WERI-Rb-1 (cell line): ENCODE data around the gene NEIL3.

ENCODE experiments used
- DNase-seq: peaks from one replicate; pipeline ENCODE4 v3.0.0-alpha.2; 2020
- H3K27ac ChIP-seq: fragments of 250-450 bp; sonication (Bioruptor Pico); 2 replicates; pipeline ENCODE4 v1.5.1; 2020; ENCODE audit warnings: mild to moderate bottlenecking, moderate library complexity
- H3K27me3 ChIP-seq: fragments of 250-450 bp; sonication (Bioruptor Pico); 2 replicates; pipeline ENCODE4 v1.5.1; 2021; ENCODE audit warnings: mild to moderate bottlenecking, low read depth, moderate library complexity; ENCODE audit not compliant: insufficient read depth, severe bottlenecking
- H3K36me3 ChIP-seq: fragments of 250-450 bp; sonication (Bioruptor Pico); 2 replicates; pipeline ENCODE4 v1.5.1; 2020; ENCODE audit warnings: mild to moderate bottlenecking, moderate library complexity
- H3K4me3 ChIP-seq: 2 replicates; pipeline ENCODE4 v1.5.1; 2011; ENCODE audit warnings: low read depth, mild to moderate bottlenecking, control low read depth, low read length
- H3K9me3 ChIP-seq: fragments of 250-450 bp; sonication (Bioruptor Pico); 2 replicates; pipeline ENCODE4 v1.5.1; 2021; ENCODE audit warnings: mild to moderate bottlenecking, moderate library complexity; ENCODE audit not compliant: severe bottlenecking
- CTCF ChIP-seq: IDR thresholded peaks from 2 replicates; pipeline ENCODE4 v1.5.1; 2011; ENCODE audit warnings: low read depth, mild to moderate bottlenecking, control low read depth, inconsistent platforms, low read length

Gene NEIL3

DNA sequence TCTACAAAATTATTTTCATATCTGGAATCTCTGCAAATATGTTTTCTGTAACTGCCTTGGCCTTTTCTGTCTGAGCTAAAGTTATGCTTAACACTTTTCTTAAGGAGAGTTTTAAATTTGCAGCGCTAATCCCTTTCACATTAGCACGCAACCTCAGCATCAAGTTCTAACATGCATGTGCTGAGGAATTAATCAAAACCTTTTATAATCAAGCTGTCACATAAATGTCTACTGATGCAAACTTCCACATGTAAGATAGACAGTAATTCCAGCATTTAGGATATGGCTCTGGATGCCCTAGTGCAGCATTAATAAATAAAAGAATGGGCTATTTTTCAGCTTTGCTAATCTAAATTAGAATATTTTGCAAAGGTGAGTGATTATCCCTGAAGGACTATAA, 17.5 kb upstream of the NEIL3 start:
- no peaks in the 10 kb centered on the region for H3K36me3 ChIP-seq
- no peaks in the 10 kb centered on the region for H3K27me3 ChIP-seq
- H3K9me3 ChIP-seq, result no peaks in the 10 kb centered on the region
- H3K27ac ChIP-seq, result no peak overlapping the region
- no peak overlapping the region for H3K4me3 ChIP-seq
- DNase-seq, result no peak
- TF ChIP-seq CTCF, result no peak

DNA sequence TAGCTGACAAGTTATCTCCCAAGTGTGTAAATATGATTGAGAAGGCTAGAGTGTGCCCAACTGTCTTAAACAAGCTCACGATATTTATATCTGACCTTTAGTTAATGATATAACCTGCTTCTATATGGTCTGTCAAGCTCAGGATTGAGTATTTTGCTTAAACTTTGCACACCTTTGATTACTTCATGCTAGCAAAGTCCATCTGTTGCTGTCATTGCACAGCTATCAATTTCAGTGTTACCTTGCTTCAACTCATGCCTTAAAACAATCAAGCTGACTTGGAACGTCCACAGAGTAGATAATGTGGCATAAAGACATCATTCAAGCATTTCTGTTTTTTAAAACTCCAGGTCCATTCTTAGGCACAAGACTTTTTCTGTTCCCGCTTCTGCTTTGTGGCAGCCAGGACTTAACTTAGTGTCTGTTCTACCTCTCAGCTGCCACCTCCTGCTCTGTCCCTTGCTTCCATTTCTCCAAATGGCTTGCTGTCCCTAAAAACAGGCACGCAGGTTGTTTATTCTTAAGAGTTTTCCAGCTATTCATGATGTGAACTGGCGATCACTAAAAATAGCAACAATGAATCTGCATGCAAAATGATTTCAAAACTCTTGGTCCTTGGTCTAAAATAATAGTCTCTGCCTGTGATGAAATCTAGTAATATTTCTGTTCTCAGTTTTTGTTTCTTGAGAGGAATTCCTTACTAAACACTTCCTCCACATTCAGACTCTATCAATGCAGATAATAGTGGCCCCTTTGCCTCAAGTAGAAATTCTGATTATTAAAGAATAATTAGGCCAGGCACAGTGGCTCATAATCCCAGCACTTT, 16.3 kb upstream of the NEIL3 start:
- no peak overlapping the region for H3K4me3 ChIP-seq
- no peaks in the 10 kb centered on the region for H3K36me3 ChIP-seq
- no peak overlapping the region for H3K27ac ChIP-seq
- DNase-seq, result no peak
- peaks cover 8% of the 10 kb centered on the region for H3K9me3 ChIP-seq
- H3K27me3 ChIP-seq, result no peaks in the 10 kb centered on the region
- no peak for TF ChIP-seq CTCF

DNA sequence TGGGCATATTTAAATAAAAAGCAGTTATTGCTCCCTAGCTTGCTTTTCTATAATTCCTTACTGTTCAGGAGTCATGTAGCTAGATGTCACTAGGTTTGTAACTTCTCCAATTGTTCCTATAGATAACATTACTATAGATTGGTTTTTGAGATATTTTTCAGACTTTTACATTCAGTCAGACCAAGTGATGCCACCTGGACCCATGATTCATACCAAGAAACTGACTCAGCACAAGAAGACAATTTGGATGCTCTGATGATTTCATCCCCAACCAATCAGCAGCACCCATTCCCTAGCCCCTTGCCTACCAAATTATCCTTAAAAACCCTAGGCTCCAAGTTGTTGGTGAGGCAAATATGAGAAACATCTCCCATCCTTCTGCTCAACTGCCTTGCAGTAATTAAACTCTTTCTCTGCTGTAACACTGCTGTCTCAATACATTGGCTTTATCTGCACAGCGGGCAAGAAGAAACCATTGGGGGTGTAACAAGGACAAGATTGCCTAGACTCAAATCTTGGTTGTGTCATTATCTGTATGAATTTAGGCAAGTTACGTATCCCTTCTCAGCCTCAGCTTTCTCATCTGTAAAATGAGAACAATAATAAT, 11.8 kb upstream of the NEIL3 start:
- Histone ChIP-seq H3K27me3 (no peaks in the 10 kb centered on the region), H3K9me3 (peaks cover 8% of the 10 kb centered on the region), H3K36me3 (no peaks in the 10 kb centered on the region), H3K27ac (no peak overlapping the region), H3K4me3 (no peak overlapping the region)
- no peak for TF ChIP-seq CTCF
- DNase-seq, result no peak

- no peak for TF ChIP-seq CTCF
- Histone ChIP-seq H3K9me3 (peaks cover 8% of the 10 kb centered on the region), H3K4me3 (no peak overlapping the region), H3K27me3 (no peaks in the 10 kb centered on the region), H3K36me3 (no peaks in the 10 kb centered on the region), H3K27ac (no peak overlapping the region)
- DNase-seq, result no peak
Observed at GRCh38 chr4:177301126-177301639, 8.5 kb upstream of the NEIL3 start.

GRCh38 chr4:177302371-177303100, 7.1 kb upstream of the NEIL3 start:
- no peaks in the 10 kb centered on the region for H3K27me3 ChIP-seq
- peaks cover 6% of the 10 kb centered on the region for H3K9me3 ChIP-seq
- no peak for DNase-seq
- no peaks in the 10 kb centered on the region for H3K36me3 ChIP-seq
- TF ChIP-seq CTCF, result no peak
- no peak overlapping the region for H3K4me3 ChIP-seq
- no peak overlapping the region for H3K27ac ChIP-seq
